B cell (primary cell): Measurements from ENCODE around the gene TTC21B. TPM values are rescaled to one million over a fixed set of nuclear protein-coding genes. Genes with fewer than 3 reads are reported as not detected.

Experiments
- ATAC-seq: fragments of 200-7000 bp; cut with Tn5 transposase; one replicate; pipeline ENCODE4 v1.10.0; 2021; ENCODE audit warnings: low read depth, mild to moderate bottlenecking, moderate number of reproducible peaks, moderate library complexity
- CTCF ChIA-PET: fragments of 350-600 bp; sonication (Branson Sonifier 250); formaldehyde crosslinking; loops from one replicate; lab custom pipeline; 2021; ENCODE audit warnings: antibody characterized with exemption, inconsistent platforms; lab: Charles Lee
- POLR2A ChIA-PET: fragments of 350-600 bp; sonication (Branson Sonifier 250); formaldehyde crosslinking; loops from one replicate; lab custom pipeline; 2021; ENCODE audit warnings: antibody characterized with exemption; lab: Charles Lee
- DNase-seq: peaks from one replicate; pipeline ENCODE4 v3.0.0; 2013
- H2AFZ ChIP-seq: 2 replicates; pipeline ENCODE4 v1.6.1; 2012; ENCODE audit warnings: mild to moderate bottlenecking, low read depth, low read length; ENCODE audit not compliant: insufficient read depth, poor library complexity, severe bottlenecking
- H3K27ac ChIP-seq, 2 donors: 1 replicate in 1 of 2; 2 replicates in 1 of 2; pipeline ENCODE4 v1.5.1; 2012 to 2013; ENCODE audit warnings: low read length in 2 of 2, mild to moderate bottlenecking in 2 of 2, moderate library complexity in 1 of 2
- H3K27me3 ChIP-seq, 4 experiments: fragments of 200-600 bp in 1 of 4; sonication (generic) in 1 of 4; replicated peaks in 1 of 4; 1 replicate in 2 of 4; 2 replicates in 2 of 4; pipeline versions ENCODE4 v1.6.1 to v1.7.0; 2013 to 2016; ENCODE audit warnings: low read length in 3 of 4, mild to moderate bottlenecking in 2 of 4, mixed read lengths in 1 of 4, moderate library complexity in 1 of 4; ENCODE audit not compliant: insufficient read depth in 4 of 4, control insufficient read depth in 3 of 4; ENCODE audit errors: control extremely low read depth in 1 of 4
- H3K36me3 ChIP-seq, 2 experiments: replicated peaks in 1 of 2; 1 replicate in 1 of 2; 2 replicates in 1 of 2; pipeline versions ENCODE4 v1.6.1 to v1.7.1; 2013; ENCODE audit warnings: low read length in 1 of 2; ENCODE audit not compliant: insufficient read depth in 2 of 2, control insufficient read depth in 1 of 2; ENCODE audit errors: control extremely low read depth in 1 of 2, extremely low read depth in 1 of 2
- H3K4me1 ChIP-seq, 2 donors: fragments of 200-600 bp in 1 of 2; sonication (generic) in 1 of 2; 1 replicate in 1 of 2; 2 replicates in 1 of 2; pipeline versions ENCODE4 v1.5.1 to v1.6.1; 2013 to 2017; ENCODE audit warnings: low read length in 2 of 2; ENCODE audit not compliant: control insufficient read depth in 2 of 2, insufficient read depth in 2 of 2
- H3K4me2 ChIP-seq: replicated peaks from 2 replicates; pipeline ENCODE3; 2012; ENCODE audit warnings: mild to moderate bottlenecking, low read depth, low read length; ENCODE audit not compliant: poor library complexity, severe bottlenecking
- H3K4me3 ChIP-seq, 5 experiments: fragments of 200-600 bp in 1 of 5; sonication (generic) in 1 of 5; 1 replicate in 3 of 5; 2 replicates in 2 of 5; pipeline versions ENCODE4 v1.5.1 to v1.7.0; 2011 to 2016; ENCODE audit warnings: low read length in 4 of 5, mild to moderate bottlenecking in 4 of 5, low read depth in 2 of 5, control low read depth in 1 of 5, moderate library complexity in 1 of 5; ENCODE audit not compliant: insufficient read depth in 1 of 5; ENCODE audit errors: control extremely low read depth in 1 of 5, extremely low read depth in 1 of 5
- H3K79me2 ChIP-seq: fragments of 200-600 bp; sonication (generic); one replicate; pipeline ENCODE4 v1.6.0; 2016; ENCODE audit warnings: low read length; ENCODE audit not compliant: control insufficient read depth, insufficient read depth
- H3K9ac ChIP-seq: fragments of 200-600 bp; sonication (generic); 2 replicates; pipeline ENCODE4 v1.6.1; 2017; ENCODE audit warnings: mild to moderate bottlenecking, low read length, moderate library complexity
- H3K9me3 ChIP-seq, 3 donors: one replicate each; pipeline versions ENCODE4 v1.6.1 to v1.7.1; 2013; ENCODE audit warnings: low read length in 2 of 3; ENCODE audit not compliant: control insufficient read depth in 2 of 3, insufficient read depth in 1 of 3; ENCODE audit errors: control extremely low read depth in 1 of 3
- H4K20me1 ChIP-seq: 2 replicates; pipeline ENCODE4 v1.6.0; 2012; ENCODE audit warnings: mild to moderate bottlenecking, low read length; ENCODE audit not compliant: insufficient read depth, control insufficient read depth, poor library complexity, severe bottlenecking
- H3K27ac Mint-ChIP-seq: one replicate; pipeline ENCODE4 v1.8.0; 2021; ENCODE audit warnings: mixed read lengths
- H3K27me3 Mint-ChIP-seq: one replicate; pipeline ENCODE4 v1.8.0; 2021; ENCODE audit warnings: mixed read lengths
- H3K4me1 Mint-ChIP-seq: one replicate; pipeline ENCODE4 v1.8.0; 2021; ENCODE audit warnings: mixed read lengths
- H3K4me3 Mint-ChIP-seq: one replicate; pipeline ENCODE4 v1.8.0; 2021; ENCODE audit warnings: mixed read lengths
- H3K9me3 Mint-ChIP-seq: one replicate; pipeline ENCODE4 v1.8.0; 2022; ENCODE audit warnings: mixed read lengths; ENCODE audit not compliant: insufficient read depth
- EZH2 ChIP-seq: IDR thresholded peaks from 2 replicates; pipeline ENCODE4 v1.6.1; 2012; ENCODE audit warnings: borderline replicate concordance, low read depth, mild to moderate bottlenecking, moderate library complexity, low read length; ENCODE audit not compliant: insufficient read depth, poor library complexity, severe bottlenecking
- WGBS: methylation state at CpG from one replicate; pipeline ENCODE4 v1.1.5; 2013; ENCODE audit warnings: missing lambda C conversion rate; ENCODE audit not compliant: insufficient coverage; 5-methylcytosine and 5-hydroxymethylcytosine counted together
- intact Hi-C: fragments of 100-400 bp; cut with micrococcal nuclease; formaldehyde crosslinking; loops from one replicate; pipeline ENCODE4 v1.10.0; 2022
- polyA plus RNA-seq: library from polyadenylated mRNA; depleted of rRNA; stranded (reverse); fragments of >200 nt; gene quantifications from 2 replicates; pipeline ENCODE4 v1.2.3, GENCODE V29; 2012
- total RNA-seq, 2 donors: library from RNA; stranded (reverse); fragments of 120-200 nt in 1 of 2; gene quantifications; 1 replicate in 1 of 2; 2 replicates in 1 of 2; pipeline versions ENCODE4 v1.2.3 to v1.2.4, GENCODE V29; 2013 to 2022
- TF ChIP-seq, protein P1 (sequence below): fragments of 200-600 bp; IDR thresholded peaks from one replicate; pipeline ENCODE4 v1.8.0; 2022; ENCODE audit warnings: antibody characterized with exemption, mild to moderate bottlenecking

Gene TTC21B
- total and polyA plus RNA-seq, 2 donors (not counting 1 experiment from before 2014, with no cell fraction given): 11.5 to 41.5 TPM

DNA sequence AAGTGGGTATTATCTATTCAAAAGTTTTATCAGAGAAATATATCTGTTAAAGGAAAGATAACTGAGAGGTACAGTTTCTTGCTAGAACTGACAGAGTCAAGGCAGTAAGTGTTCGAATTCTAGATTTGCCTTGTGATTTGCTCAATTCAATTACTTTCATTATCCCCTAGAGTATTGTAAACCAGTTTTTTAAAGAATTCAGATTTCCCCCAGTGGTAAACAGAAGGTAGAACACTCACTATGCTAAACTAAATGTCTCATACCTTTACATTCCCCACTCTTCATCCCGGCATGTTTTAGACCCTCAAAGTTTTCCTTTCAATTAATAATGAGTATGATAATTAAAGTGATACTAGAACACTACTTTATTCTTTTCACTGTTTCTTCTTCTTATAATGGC is 28.6 kb downstream of the TTC21B start:
- no peak for ATAC-seq
- no peaks in the 10 kb centered on the region for H3K27me3 Mint-ChIP-seq
- Histone ChIP-seq H3K4me2 (no peak overlapping the region), H2AFZ (no peak overlapping the region), H3K27ac (no peak overlapping the region), H3K9me3 (no peaks in the 10 kb centered on the region), H3K9ac (no peak overlapping the region), H3K36me3 (peaks cover 0 to 24% of the 10 kb centered on the region in 2 experiments), H3K79me2 (no peaks in the 10 kb centered on the region), H3K27me3 (no peaks in the 10 kb centered on the region), H4K20me1 (no peaks in the 10 kb centered on the region), H3K4me3 (no peak overlapping the region), H3K4me1 (no peaks in the 10 kb centered on the region)
- no peak overlapping the region for H3K27ac Mint-ChIP-seq
- ChIA-PET POLR2A (no interaction called here), CTCF (no interaction called here)
- intact Hi-C loops: no loop called here
- 100% methylated on average over 1 of the region's 2 CpGs for WGBS
- DNase-seq: no peak
- no peak overlapping the region for H3K4me3 Mint-ChIP-seq
- TF ChIP-seq, protein P1, sequence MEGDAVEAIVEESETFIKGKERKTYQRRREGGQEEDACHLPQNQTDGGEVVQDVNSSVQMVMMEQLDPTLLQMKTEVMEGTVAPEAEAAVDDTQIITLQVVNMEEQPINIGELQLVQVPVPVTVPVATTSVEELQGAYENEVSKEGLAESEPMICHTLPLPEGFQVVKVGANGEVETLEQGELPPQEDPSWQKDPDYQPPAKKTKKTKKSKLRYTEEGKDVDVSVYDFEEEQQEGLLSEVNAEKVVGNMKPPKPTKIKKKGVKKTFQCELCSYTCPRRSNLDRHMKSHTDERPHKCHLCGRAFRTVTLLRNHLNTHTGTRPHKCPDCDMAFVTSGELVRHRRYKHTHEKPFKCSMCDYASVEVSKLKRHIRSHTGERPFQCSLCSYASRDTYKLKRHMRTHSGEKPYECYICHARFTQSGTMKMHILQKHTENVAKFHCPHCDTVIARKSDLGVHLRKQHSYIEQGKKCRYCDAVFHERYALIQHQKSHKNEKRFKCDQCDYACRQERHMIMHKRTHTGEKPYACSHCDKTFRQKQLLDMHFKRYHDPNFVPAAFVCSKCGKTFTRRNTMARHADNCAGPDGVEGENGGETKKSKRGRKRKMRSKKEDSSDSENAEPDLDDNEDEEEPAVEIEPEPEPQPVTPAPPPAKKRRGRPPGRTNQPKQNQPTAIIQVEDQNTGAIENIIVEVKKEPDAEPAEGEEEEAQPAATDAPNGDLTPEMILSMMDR: no peak
- no peak for TF ChIP-seq EZH2
- no peaks in the 10 kb centered on the region for H3K9me3 Mint-ChIP-seq
- no peaks in the 10 kb centered on the region for H3K4me1 Mint-ChIP-seq

DNA sequence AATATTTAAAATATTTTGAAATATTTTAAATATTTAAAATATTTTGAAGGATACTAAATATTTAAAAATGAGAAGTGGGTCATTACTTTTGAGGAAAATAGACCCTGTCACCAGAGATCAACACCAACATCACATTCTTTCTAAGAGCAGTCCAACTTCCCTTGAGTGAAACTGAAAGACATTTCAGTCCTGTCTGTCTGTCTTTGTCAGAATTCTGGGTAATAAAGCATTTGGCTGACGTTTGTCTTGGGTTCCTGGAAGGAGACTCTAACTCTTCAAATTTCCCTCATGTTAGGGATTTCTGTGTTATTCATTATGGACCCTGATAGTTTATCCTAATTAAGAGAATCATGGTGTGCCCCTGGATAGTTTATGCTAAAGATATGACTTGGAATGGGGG is 32.8 kb downstream of the TTC21B start:
- Histone ChIP-seq H3K79me2 (no peaks in the 10 kb centered on the region), H3K9me3 (no peaks in the 10 kb centered on the region), H3K4me2 (no peak overlapping the region), H3K4me3 (no peak overlapping the region), H3K27ac (no peak overlapping the region), H3K4me1 (no peaks in the 10 kb centered on the region), H4K20me1 (no peaks in the 10 kb centered on the region), H3K27me3 (no peaks in the 10 kb centered on the region), H3K9ac (no peak overlapping the region), H3K36me3 (peaks cover 9 to 19% of the 10 kb centered on the region in 2 experiments), H2AFZ (no peak overlapping the region)
- intact Hi-C loops: no loop called here
- POLR2A ChIA-PET: no interaction called here
- H3K27me3 Mint-ChIP-seq: no peaks in the 10 kb centered on the region
- no peak overlapping the region for H3K4me3 Mint-ChIP-seq
- no CpG with 5 or more reads among the region's 1 CpG for WGBS
- no peaks in the 10 kb centered on the region for H3K4me1 Mint-ChIP-seq
- ATAC-seq (no peak), DNase-seq (no peak)
- CTCF ChIA-PET: no interaction called here
- TF ChIP-seq, protein P1: no peak
- no peaks in the 10 kb centered on the region for H3K9me3 Mint-ChIP-seq
- no peak overlapping the region for H3K27ac Mint-ChIP-seq
